Central memory CD4-positive, alpha-beta T cell (primary cell): ENCODE data around the gene SGPL1.

Source experiments
- DNase-seq: peaks from one replicate; pipeline ENCODE4 v3.0.0; 2022

Gene SGPL1

GRCh38 chr10:70811881-70812280 is 3.9 kb upstream of the SGPL1 start:
- no peak for DNase-seq

GRCh38 chr10:70812814-70813213 is 2.9 kb upstream of the SGPL1 start:
- DNase-seq: no peak

- no peak for DNase-seq
Measured at GRCh38 chr10:70814126-70814525, 1.6 kb upstream of the SGPL1 start.

GRCh38 chr10:70816220-70816894 is 609 bp downstream of the SGPL1 start:
- DNase-seq: peak; percentile 23

- DNase-seq: no peak
Measured at GRCh38 chr10:70820976-70821750, 5.4 kb downstream of the SGPL1 start.

- DNase-seq: no peak
Measured at GRCh38 chr10:70822076-70822820, 6.5 kb downstream of the SGPL1 start.

- DNase-seq: no peak
Measured at GRCh38 chr10:70827086-70827757, 11.5 kb downstream of the SGPL1 start.

GRCh38 chr10:70828923-70829322 is 13.2 kb downstream of the SGPL1 start:
- DNase-seq: no peak

GRCh38 chr10:70829543-70829942 is 13.8 kb downstream of the SGPL1 start:
- no peak for DNase-seq

- no peak for DNase-seq
Measured at GRCh38 chr10:70830164-70830563, 14.4 kb downstream of the SGPL1 start.

- DNase-seq: no peak
Measured at GRCh38 chr10:70832221-70832620, 16.5 kb downstream of the SGPL1 start.

GRCh38 chr10:70832852-70833528 is 17.2 kb downstream of the SGPL1 start:
- DNase-seq: no peak

GRCh38 chr10:70833601-70834000 is 17.9 kb downstream of the SGPL1 start:
- DNase-seq: no peak

- no peak for DNase-seq
Measured at GRCh38 chr10:70834021-70834420, 18.3 kb downstream of the SGPL1 start.

- no peak for DNase-seq
Measured at GRCh38 chr10:70834441-70835151, 18.8 kb downstream of the SGPL1 start.

- no peak for DNase-seq
Measured at GRCh38 chr10:70836319-70836718, 20.6 kb downstream of the SGPL1 start.

GRCh38 chr10:70837660-70838059 is 21.9 kb downstream of the SGPL1 start:
- DNase-seq: no peak

- no peak for DNase-seq
Measured at GRCh38 chr10:70838270-70838805, 22.6 kb downstream of the SGPL1 start.

GRCh38 chr10:70840836-70841235 is 25.1 kb downstream of the SGPL1 start:
- no peak for DNase-seq

GRCh38 chr10:70843333-70843732 is 27.6 kb downstream of the SGPL1 start:
- no peak for DNase-seq

GRCh38 chr10:70843776-70844489 is 28.2 kb downstream of the SGPL1 start:
- DNase-seq: no peak
